Activated CD8-positive, alpha-beta memory T cell treated with anti-CD3 and anti-CD28 coated beads, Interleukin-2, amount 50 U/mL, for 24 hours (primary cell): ENCODE data around the gene GTPBP4.
"Not testable (repeated sequence)": the region's sequence is repeated elsewhere in the genome, so short reads cannot be mapped to it uniquely, and the experiment has no call there.

ENCODE experiments used
- DNase-seq: peaks from one replicate; pipeline ENCODE4 v3.0.0-alpha.2; 2020; ENCODE audit errors: extremely low read depth

Gene GTPBP4

DNA sequence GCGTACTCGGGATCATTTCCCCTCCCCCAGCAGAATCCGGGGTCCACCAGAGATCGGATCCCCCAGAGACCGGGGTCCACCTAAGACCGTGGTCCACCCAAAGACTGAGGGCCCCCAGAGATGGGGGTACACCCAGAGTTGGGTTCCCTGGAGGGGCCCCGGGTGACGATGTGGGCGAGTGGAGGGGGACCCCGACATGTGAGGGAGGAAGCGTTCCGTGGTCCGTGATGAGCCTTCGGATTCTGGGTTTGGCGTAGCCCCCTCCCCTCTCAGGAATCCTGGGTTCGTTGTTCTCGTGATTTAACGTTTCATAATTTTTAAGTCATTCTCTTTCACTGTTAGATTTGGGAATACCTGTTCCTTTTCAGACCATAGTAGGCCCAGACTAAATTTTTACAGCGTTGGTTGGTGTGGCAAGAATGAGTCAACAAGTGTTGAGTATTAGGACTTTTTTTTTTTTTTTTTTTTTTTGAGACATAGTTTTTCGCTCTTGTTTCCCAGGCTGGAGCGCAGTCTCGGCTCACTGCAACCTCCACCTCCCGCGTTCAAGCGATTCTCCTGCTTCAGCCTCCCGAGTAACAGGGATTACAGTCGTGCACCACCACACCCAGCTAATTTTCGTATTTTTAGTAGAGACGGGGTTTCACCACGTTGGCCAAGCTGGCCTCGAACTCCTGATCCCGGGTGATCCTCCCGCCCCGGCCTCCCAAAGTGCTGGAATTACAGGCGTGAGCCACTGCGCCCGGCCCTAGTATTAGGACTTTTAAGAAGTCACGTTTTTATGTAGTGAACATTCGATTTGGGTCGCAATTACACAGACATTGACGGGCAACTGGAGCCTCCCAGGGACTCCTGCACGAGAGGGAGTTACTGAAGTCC lies 672 bp downstream of the GTPBP4 start:
- no peak for DNase-seq

DNA sequence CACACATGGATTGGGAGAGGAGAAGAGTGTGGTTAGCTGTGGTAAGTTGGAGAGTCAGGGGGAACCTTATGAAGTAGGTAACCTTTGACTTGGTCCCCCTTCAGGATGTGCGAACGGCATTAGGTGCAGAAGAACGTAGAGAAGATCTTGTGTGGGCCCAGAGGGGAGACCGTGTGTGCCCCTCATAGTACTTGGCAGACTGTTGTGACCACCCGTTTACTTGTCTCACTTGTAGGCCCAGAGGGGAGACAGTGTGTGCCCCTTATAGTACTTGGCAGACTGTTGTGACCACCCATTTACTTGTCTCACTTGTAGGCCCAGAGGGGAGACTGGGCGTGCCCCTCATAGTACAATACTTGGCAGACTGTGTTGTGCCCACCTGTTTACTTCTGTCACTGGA lies 2.6 kb downstream of the GTPBP4 start:
- DNase-seq: no peak

DNA sequence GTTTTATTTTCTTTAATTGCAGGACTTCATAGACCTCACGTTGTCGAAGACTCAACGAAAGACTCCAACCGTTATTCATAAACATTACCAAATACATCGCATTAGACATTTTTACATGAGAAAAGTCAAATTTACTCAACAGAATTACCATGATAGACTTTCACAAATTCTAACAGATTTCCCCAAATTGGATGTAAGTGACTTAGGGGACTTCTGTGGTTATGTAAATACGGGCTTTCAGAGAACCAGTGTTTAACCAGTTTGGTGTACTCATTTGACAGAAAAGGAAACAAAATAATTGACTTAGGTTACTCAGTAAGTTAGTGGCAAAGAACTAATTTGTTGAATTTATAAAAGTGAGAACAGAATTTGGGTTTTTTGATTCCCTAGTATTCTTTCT lies 4.2 kb downstream of the GTPBP4 start:
- DNase-seq: no peak

DNA sequence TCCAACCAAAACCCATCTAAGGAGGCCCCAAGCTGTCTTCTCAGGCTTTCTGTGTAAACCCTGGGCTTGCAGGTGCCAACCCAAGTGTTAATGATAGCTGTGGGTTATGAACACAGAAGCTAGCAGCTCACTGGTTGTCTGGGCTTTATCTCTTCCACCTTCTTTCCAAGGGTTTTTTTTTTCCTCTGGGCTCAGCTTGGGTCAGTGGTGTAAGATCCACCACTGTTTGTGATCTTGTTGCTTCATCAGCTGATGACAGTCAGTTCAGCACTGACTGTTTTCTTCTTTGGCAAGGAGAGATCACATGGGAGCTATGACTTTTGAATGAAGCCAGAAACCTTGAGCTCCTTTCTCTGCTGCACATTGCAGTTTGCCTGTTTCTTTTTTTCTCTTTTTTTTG lies 4.6 kb downstream of the GTPBP4 start:
- DNase-seq: no peak

DNA sequence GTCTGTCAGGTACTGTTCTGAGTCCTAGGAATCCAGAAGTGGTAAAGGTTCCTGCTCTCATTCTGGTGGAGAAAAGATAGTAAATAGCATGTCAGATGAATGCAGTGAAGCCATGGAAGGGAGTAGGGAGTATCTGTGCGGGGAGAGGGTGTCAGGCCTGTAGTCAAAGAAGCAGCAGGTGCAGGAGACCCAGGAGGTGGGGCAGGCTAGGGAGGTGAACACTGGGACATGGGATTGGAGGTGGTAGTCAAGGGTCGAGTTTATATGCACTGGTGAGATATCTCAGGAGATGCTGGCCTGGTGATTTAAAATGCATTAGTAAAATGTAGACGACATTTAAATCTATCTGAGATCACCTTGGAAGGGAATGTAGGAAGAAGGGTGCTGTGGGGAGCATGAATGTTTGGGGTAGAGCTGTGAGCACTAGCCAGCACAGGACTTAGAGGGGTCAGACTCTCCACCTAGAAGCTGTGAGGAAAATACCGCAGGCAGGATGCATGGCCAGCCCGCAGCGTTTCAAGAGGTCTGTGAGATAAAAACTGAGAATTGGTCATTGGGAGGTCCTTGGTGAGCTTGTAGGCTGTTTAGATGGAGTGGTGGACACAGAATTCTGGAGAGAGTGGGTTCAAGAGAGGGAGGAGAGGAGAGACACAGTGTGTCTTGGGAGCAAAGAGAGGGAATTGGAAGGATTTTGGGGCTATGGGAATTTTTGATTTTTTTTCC lies 6.8 kb downstream of the GTPBP4 start:
- DNase-seq: no peak

DNA sequence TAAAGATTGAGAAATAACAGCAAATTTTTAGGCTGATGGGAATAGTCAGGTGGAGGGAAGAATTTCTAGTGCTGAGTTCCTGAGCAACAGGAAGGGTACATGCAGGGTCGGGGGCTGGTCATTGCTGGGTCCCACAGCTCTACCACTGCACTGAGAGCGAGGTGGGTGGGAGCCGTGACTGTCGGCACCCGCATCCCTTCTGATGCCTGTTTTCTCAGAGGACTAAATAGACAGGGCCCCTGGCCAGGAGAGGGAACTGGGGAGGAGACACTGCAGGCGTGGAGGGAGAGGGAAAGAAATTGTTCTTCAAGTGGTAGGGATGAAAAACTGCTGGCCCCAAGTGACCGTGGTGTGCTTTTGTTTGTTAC lies 7.3 kb downstream of the GTPBP4 start:
- no peak for DNase-seq

DNA sequence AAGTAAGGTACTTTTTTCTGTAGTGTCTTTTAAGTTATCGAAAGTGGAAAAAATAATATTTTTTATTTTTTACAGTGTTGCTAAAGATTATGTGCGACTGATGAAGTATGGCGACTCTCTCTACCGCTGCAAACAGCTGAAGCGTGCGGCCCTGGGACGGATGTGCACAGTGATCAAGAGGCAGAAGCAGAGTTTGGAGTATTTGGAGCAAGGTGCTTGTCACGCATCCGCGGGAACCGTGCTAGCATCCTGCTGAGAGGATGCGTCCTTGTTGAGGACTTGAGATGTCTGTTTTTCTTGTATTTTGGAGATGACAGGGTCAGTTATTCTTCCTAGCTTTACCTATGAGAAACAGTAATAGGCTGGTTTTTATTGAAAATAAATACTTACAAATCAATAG lies 7.8 kb downstream of the GTPBP4 start:
- DNase-seq: no peak

DNA sequence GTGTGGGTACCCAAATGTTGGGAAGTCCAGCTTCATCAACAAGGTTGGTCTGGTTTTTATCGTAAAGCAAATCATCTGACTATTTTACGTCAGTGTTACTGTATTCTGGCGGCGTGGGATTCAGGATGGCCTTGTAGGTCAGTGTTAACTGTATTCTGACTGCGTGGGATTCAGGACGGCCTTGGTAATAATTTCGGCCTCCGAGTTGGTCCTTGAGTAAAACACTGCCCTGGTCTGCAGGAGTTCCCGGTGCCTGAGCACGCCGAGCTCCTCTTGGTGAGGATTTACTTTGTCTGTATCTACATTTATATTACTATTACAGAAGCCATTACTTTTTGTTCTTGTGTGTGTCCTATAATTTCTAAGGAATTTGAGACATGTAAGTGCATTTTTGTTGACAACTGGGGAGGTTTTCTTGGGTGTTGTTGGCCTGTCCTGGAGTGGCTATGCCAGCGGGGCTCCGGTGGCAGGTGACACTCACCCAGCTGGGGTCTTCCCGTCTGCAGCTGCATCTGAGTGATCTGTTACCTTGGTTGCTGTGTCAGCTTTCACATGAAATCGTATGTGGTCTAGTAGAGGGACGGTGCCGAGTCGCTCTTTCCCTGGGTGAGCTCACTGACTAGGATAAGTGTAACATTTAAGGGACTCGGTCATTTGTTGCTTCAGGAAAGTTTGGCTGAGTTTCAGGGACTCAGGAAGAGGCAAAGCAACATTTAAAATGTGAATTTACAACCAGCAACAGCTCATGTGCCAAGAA lies 9.2 kb downstream of the GTPBP4 start:
- DNase-seq: no peak

DNA sequence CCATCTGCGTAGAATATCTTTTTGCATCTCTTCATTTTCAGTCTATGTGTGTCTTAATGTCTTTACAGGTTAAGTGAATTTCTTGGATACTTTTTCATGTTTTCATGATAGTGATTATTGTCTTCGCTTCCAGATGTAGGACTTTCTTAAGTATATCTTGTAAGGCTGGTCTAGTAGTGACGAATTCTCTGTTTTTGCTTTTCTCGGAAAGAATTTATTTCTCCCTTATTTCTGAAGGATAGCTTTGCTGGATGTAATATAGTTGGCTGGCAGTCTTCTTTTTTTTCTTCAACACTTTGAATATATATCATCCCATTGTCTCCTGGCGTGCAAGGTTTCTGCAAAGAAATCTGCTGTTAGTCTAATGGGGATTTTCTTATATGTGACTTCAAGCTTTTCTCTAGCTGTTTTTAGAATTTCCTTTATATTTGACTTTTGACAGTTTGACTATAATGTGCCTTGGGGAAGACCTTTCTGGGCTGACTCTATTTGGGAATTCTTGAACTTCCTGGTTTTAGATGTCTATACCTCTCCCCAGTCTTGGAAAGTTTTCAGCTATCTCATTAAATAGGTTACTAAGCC lies 14.3 kb downstream of the GTPBP4 start:
- DNase-seq: no peak

DNA sequence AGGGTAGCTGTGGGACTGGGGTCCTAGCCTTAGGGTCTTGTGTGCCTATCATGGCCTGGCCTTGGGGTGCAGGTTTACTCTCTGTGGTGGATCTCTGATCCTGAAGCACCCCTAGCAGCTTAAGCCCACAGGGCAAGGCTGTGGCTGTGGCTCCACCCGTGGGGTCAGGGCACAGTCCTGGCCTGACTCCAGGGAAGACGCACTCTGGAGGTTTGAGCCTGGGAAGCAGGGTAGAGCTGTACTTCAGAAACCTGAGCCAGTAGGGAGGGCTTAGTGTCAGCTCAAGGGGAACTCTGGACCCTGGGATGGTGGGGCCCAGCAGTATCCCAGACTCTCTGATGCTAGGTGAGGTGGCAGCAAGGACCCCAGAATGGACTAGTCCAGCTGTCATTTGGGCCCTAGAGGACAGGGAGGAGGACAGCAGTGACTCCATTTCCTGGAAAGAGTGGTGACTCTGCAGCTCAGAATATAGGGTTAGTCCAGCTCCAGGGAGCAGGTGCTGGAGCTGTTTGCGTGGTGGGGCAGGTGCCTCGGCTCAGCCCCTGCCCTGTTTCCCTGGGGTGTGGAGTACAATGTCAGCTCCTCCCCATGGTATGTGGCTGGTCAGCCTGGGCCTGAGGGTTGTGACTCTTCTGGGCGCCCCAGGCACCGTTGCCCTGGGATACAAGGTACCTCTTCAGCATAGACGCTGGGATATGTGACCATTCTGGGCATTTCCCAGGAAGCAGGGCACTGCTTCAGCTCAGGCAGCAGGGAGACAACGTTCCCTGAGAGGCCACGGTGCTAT lies 15.8 kb downstream of the GTPBP4 start:
- DNase-seq: no peak

DNA sequence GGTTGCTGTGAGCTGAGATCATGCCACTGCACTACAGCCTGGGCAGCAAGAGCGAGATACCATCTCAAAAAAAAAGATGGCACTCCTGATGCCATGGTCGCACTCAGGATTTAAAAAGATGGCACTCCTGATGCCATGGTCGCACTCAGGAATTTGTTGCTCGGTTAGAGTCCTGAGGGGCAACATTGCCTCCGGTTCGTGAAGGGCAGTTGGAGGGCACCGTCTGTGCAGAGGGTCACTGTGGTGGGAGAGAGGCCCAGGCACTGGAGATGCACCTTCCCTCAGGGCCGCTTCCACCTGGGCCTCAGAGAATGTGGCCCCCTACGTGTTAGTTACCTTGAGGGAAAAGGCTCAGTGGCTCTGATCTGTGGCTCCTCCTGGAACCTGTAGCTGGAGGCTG lies 18.3 kb downstream of the GTPBP4 start:
- DNase-seq: no peak

DNA sequence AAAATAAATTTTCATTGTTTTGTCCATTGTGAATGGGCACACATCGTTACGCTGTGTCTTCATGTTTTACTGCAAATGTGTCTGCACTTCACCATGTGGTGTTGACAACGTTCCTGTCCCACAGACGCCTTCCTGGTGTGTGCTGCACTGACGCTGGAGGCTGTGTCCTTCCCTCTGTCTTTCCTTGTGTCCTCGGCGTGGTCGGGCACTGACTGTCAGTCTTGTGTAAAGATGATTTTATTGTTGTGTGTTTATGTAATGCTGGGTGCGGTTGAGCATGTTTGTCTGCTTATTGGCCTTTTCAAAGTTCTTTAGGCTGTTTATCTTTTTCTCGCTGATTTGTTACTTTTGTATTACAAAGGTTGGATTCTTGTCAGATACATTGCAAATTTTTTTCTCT lies 19.3 kb downstream of the GTPBP4 start:
- no peak for DNase-seq

DNA sequence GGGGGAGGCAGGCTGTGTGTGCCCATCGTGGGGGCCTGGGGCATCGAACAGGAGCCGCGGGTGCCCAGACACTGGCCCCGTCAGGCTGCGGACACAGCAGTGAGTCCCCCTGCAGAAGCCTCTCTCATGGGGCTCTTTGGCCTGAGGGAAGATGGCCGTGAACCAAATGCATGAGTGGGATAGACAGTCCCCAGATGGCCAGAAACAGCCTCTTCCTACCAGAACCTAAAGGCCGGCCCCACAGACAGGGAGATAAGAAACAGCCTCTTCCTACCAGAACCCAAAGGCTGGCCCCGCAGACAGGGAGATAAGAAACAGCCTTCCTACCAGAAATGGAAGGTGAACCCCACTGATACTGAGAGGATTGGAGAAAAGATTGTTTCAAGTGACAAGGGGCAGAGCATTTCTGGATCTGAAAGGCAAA lies 20.8 kb downstream of the GTPBP4 start:
- no peak for DNase-seq

DNA sequence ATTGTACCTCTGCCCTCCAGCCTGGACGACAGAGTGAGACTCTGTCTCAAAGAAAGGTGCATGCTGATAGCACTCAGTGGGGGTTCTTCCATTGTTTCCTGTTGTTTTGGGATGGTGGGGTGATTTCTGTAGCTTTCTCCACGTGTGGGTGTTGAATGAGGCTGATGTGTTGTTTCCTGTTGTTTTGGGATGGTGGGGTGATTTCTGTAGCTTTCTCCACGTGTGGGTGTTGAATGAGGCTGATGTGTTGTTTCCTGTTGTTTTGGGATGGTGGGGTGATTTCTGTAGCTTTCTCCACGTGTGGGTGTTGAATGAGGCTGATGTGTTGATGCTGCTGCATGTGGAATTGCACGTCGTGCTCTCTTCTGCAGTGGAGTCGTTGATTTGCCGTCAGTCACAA lies 21.7 kb downstream of the GTPBP4 start:
- not testable (repeated sequence) for DNase-seq

DNA sequence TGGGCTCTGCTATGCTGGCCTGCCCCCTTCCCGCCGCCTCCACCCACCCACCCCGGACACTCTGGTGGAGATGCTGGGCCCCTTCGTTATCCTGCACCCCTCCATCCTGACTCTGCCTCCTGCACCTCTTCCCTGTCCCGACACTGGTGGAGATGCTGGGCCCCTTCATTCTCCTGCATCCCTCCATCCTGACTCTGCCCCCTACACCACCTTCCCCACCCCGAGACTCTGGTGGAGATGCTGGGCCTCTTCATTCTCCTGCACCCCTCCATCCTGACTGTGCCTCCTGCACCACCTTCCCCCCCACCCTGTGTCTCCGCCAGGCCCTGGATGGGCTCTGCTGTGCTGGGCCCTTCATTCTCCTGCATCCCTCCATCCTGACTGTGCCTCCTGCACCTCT lies 22.5 kb downstream of the GTPBP4 start:
- no peak for DNase-seq

DNA sequence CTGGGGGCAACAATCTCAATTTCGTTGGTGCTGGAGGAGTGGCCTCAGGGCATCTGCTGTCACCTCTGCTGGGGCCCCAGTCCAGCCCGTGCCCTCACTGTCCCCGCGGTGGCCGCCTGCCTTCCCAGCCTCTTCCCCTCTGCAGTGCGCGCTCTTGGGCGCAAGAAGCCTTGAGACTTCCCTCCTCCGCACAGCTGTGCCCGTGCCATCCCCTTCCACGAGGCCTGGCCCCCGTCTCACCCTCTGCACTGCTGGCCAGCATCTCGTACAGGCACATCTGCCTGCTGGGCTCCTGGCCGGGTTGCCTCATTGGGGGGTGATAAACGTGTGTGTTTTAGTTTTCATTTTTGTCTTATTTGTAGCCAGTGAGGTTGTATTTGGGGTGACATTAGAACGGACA lies 23.5 kb downstream of the GTPBP4 start:
- no peak for DNase-seq

DNA sequence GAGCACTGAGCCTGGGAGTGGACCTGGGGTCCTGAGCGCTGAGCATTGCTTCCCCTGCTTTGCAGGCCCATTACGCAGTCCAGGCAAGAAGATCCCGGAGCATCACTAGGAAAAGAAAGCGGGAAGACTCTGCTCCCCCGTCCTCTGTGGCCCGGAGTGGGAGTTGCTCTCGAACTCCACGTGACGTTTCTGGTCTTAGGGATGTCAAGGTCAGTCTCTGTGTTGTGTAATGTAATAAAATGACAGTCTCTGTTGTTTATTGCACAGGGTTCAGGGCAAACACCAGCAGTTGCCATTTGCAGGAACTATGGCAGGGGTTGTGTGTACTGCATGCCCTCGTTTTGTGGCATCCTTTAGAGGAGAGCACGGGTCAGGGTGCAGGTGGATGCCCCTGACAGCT lies 27.5 kb downstream of the GTPBP4 start:
- no peak for DNase-seq

DNA sequence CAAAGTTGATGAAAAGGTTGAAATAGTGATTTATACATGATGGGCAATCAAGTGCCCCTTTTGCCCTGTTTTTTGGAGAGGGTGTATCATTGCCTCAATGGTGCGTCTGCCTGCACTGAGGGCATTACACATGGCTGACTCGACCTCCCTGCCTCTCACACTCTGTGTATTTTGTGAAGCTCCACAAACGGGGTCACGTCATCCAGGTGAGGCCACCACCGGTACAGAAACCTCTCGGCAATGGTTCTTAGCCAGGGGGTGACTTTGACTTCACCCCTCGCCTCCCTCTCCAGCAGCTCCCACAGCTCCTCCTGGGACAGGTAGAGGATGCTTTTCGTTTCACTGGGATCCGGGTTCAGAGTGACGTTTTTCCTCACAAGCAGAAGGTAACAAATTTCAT lies 31.1 kb downstream of the GTPBP4 start:
- DNase-seq: no peak

DNA sequence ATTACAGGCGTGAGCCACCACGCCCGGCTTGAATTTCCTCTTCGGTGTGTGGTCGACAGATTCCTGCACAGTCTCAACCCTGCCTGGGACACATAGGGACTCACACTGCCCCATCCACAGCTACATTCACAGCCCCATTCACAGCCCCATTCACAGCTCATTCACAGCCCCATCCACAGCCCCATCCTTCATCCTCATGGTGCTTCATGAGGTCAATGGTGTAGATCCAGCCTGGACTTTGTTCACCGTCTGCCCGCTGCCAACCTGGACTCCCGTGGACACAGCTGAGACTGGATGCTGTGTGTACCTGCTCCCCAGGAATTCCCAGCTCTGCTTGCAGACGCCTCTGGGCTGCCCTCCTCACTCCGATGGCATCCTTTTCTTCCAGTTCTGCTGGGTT lies 32.2 kb downstream of the GTPBP4 start:
- DNase-seq: no peak

DNA sequence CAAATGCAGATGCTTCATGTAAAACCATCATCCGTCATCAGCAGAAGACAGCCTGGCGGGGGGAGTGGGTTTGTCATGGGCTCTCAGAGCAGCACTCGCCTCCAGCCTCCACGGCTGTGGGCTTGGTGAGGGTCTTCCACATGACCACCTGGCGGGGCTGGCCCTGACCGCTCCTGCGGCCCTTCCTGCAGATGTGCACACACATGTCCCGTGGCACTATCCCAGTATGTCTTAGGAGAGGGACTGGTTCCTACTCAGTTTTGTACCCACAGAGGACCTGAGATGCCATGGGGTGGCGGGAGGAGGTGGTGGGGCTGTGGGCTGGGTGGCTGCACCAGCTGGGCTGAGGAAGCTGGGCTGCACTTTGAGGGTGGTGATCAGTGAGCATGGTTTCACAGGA lies 32.7 kb downstream of the GTPBP4 start:
- no peak for DNase-seq

DNA sequence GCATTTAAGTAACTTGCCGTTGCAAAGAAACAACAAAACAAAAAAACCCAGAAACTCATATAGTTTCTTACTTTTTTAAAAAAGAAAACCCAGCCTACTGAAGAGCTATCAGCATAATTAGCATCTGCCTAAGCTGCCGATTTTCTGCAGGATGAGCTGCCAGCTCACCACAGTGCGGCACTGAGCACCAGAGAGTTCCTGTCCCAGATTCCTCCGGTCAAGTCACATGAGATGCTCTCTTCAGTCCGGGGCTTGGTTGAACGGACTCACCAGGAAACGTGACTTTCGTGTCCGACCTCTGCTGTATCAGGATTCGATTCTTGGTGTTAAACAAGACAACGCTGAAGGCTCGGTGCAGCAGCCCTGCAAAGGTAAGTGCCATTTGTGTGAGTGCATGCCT lies 34.2 kb downstream of the GTPBP4 start:
- DNase-seq: no peak

DNA sequence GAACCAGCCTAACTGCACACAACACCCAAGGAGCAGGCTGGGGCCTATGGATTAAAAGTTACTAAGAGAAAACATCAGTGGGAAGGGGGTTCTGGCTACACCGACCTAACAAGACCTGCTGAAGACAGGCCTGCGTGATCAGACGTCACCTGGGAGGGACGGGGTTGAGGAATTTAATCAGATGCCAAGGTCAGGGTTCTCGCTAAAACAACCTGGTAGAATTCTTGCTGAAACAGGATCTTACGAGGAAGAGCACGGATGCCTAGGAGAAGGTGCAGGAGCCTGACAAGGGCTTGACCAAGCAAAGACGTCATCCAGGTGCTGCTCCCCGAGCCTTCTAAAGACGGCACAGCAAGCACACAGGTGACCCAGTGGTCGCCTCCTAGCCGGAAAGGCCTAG lies 35.9 kb downstream of the GTPBP4 start:
- no peak for DNase-seq
